ENCODE data around the gene SBF2. TPM values are rescaled to one million over a fixed set of nuclear protein-coding genes. Genes with fewer than 3 reads are reported as not detected.
"Not testable (repeated sequence)": the region's sequence is repeated elsewhere in the genome, so short reads cannot be mapped to it uniquely, and the experiment has no call there.

The SBF2 gene
- total and polyA plus RNA-seq, 8 donors, result 25.7 to 62.6 (median 57.0) TPM

DNA sequence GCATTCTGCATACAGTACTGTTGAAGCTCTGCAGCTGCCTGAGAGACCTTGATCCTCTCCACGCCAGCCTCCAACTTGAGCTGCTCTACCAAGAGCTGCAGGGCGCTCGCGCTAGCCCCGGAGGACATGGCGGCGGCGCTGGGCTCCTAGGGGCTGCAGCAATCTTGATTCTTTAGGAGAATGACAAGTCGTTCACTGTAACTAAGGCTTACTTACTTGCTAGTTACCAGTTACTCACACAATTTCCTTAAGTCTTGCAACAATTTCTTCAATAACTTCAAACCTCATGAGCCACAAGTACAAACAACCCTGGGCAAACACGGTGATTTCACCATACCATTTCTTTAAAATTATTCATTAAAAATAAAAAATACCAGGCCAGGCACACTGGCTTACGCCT lies 21.9 kb downstream of the SBF2 start:
- H3K27ac ChIP-seq, result no peak overlapping the region
- peaks cover 0 to 5% of the 10 kb centered on the region in 2 donors for H3K4me1 ChIP-seq
- H3K4me3 ChIP-seq, result no peak overlapping the region
- TF ChIP-seq, protein P1, sequence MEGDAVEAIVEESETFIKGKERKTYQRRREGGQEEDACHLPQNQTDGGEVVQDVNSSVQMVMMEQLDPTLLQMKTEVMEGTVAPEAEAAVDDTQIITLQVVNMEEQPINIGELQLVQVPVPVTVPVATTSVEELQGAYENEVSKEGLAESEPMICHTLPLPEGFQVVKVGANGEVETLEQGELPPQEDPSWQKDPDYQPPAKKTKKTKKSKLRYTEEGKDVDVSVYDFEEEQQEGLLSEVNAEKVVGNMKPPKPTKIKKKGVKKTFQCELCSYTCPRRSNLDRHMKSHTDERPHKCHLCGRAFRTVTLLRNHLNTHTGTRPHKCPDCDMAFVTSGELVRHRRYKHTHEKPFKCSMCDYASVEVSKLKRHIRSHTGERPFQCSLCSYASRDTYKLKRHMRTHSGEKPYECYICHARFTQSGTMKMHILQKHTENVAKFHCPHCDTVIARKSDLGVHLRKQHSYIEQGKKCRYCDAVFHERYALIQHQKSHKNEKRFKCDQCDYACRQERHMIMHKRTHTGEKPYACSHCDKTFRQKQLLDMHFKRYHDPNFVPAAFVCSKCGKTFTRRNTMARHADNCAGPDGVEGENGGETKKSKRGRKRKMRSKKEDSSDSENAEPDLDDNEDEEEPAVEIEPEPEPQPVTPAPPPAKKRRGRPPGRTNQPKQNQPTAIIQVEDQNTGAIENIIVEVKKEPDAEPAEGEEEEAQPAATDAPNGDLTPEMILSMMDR (IDR thresholded peaks at IDR 0.05), result no peak
- no peaks in the 10 kb centered on the region for H3K27me3 ChIP-seq
- DNase-seq (no peak), ATAC-seq (no peak)
- H3K9me3 ChIP-seq, result no peaks in the 10 kb centered on the region
- no peaks in the 10 kb centered on the region for H3K36me3 ChIP-seq
- intact Hi-C loops (cut with DNase I), result no loop called here

DNA sequence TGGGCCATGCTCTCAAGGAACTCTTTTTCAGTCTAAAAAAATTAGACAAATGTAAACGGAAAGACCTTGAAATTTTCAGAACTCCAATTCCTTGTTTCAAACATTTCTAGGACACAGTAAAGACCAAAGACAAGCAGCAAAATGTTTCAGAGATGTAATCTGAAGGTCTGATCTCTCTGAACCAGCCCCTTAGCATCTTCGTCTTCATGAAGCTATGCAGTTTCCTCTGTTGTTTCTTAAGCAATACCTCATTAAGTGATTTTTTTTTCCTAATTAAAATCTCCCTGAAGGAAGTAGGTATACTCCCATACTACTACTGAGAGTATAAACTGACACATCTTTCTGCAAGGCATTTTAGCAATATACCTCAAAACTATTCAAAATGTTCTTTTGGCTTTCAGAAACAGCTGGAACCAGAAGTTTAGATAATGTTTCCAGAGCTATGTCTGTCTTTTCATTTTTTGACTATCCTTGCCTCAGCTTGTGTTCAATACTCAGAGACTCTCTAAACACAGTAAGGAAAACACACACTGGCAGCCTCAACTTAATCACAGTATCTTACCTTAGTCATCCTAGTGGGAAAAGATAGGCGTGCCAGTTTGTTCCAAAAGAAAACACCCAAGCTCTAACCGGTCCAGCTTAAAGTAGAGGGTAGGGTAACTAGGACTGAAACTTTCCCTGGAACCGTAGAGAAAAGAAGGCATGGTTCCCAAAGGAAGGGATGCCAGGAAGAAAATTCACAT lies 25.1 kb downstream of the SBF2 start:
- Histone ChIP-seq H3K27me3 (no peaks in the 10 kb centered on the region), H3K9me3 (no peaks in the 10 kb centered on the region), H3K4me3 (no peak overlapping the region), H3K36me3 (no peaks in the 10 kb centered on the region), H3K4me1 (no peaks in the 10 kb centered on the region), H3K27ac (no peak overlapping the region)
- DNase-seq, result no peak
- TF ChIP-seq, protein P1 (IDR thresholded peaks at IDR 0.05), result no peak
- intact Hi-C loops (cut with DNase I), result no loop called here
- no peak for ATAC-seq

DNA sequence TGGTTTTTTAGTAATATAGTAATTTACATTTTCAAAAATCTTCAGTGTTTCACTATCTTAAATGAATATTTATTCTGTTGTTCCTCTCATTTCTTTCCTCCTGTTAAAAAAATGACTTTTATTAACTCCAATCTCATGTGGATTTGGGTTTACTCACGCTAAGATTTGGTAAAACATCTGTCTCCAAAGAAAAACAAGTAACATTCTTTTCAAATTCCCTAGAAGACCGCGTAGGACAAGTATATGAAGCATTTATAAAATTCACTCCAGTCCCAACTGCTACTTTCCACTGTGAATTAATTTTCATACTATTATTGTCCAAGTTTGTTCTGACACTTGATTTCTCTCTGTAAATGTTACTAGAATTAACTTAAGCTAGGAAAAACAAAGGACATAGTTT lies 26.2 kb downstream of the SBF2 start:
- Histone ChIP-seq H3K4me3 (no peak overlapping the region), H3K27ac (no peak overlapping the region), H3K36me3 (no peaks in the 10 kb centered on the region), H3K4me1 (no peaks in the 10 kb centered on the region), H3K9me3 (no peaks in the 10 kb centered on the region), H3K27me3 (no peaks in the 10 kb centered on the region)
- ATAC-seq (no peak), DNase-seq (no peak)
- intact Hi-C loops (cut with DNase I), result no loop called here
- TF ChIP-seq, protein P1 (IDR thresholded peaks at IDR 0.05), result no peak

DNA sequence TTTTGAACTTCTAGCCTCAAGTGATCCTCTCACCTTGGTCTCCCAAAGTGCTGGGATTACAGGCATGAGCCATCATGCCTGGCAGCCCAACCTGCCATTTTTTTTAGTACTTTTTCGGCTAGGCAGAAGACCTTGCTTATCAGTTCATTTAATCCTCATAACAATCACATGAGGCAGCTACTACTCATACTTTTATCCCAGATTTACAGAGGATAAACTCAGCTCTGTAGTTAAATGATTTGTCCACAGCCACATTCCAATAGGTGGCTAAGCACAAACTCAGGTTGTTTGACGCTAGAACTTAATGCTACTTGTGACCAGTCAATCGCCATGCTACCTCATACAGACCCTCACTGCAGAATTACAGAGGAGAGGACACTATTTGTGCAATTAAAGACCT lies 28.1 kb downstream of the SBF2 start:
- ATAC-seq, result no peak
- H3K4me1 ChIP-seq, result no peaks in the 10 kb centered on the region
- TF ChIP-seq, protein P1 (IDR thresholded peaks at IDR 0.05), result no peak
- no peaks in the 10 kb centered on the region for H3K9me3 ChIP-seq
- intact Hi-C loops (cut with DNase I), result no loop called here
- H3K4me3 ChIP-seq, result no peak overlapping the region
- no peaks in the 10 kb centered on the region for H3K36me3 ChIP-seq
- H3K27ac ChIP-seq, result no peak overlapping the region
- no peaks in the 10 kb centered on the region for H3K27me3 ChIP-seq
- DNase-seq, result no peak

DNA sequence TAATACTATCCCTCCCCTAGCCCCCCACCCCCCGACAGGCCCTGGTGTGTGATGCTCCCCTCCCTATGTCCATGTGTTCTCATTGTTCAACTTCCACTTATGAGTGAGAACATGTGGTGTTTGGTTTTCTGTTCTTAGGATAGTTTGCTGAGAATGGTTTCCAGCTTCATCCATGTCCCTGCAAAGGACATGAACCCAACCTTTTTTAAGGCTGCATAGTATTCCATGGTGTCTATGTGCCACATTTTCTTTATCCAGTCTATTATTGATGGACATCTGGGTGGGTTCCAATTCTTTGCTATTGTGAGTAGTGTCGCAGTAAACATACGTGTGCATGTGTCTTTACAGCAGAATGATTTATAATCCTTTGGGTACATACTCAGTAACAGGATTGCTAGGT lies 29.3 kb downstream of the SBF2 start:
- H3K27ac ChIP-seq; H3K36me3 ChIP-seq; H3K9me3 ChIP-seq; H3K4me3 ChIP-seq; ATAC-seq; H3K27me3 ChIP-seq; DNase-seq; intact Hi-C loops (cut with DNase I); H3K4me1 ChIP-seq: not testable (repeated sequence)

DNA sequence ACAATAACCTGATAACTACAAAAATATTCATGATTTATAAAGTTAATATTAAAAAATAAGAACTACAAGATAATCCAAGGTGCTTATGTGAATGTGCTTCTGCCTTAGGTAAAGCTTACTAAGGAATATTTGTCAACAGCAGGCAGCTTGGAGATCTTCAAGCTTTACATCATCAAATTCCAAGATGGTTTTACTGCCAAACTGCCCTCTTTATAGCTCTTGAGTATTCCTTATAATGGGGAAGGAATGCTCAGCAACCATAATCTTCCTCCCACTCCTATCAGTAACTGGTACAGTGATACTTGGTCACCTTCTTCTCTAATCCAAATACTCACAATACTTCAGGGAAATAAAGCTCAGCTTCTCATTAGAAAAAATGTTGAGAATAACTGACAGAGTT lies 30.1 kb downstream of the SBF2 start:
- Histone ChIP-seq H3K4me1 (no peaks in the 10 kb centered on the region), H3K36me3 (no peaks in the 10 kb centered on the region), H3K4me3 (no peak overlapping the region), H3K27me3 (no peaks in the 10 kb centered on the region), H3K9me3 (no peaks in the 10 kb centered on the region), H3K27ac (no peak overlapping the region)
- peak; percentile 15 for ATAC-seq
- intact Hi-C loops (cut with DNase I), result no loop called here
- TF ChIP-seq, protein P1 (IDR thresholded peaks at IDR 0.05), result no peak
- DNase-seq, result no peak

All from left lung (tissue), 10 donors.